PC-3 (cell line): ENCODE results near the gene INF2.

ENCODE experiments used
- EZH2 ChIP-seq: fragments of 300-600 bp; sonication (generic); IDR thresholded peaks from one replicate; pipeline ENCODE4 v1.6.1; 2017; ENCODE audit warnings: antibody characterized with exemption, mild to moderate bottlenecking, low read length; ENCODE audit not compliant: unreplicated experiment
- EZH2phosphoT487 ChIP-seq: fragments of 300-600 bp; sonication (generic); IDR thresholded peaks from 2 replicates; pipeline ENCODE4 v1.6.1; 2018; ENCODE audit warnings: mild to moderate bottlenecking, antibody characterized with exemption, low read length, borderline replicate concordance
- TF ChIP-seq, protein P1 (sequence below): fragments of 300-600 bp; sonication (generic); conservative IDR thresholded peaks from 2 replicates; pipeline ENCODE4 v1.5.1; 2017; ENCODE audit warnings: antibody characterized with exemption, low read depth, mild to moderate bottlenecking, low read length

GRCh38 chr14:104686624-104687517, 2.5 kb upstream of the INF2 start:
- TF ChIP-seq, protein P1, sequence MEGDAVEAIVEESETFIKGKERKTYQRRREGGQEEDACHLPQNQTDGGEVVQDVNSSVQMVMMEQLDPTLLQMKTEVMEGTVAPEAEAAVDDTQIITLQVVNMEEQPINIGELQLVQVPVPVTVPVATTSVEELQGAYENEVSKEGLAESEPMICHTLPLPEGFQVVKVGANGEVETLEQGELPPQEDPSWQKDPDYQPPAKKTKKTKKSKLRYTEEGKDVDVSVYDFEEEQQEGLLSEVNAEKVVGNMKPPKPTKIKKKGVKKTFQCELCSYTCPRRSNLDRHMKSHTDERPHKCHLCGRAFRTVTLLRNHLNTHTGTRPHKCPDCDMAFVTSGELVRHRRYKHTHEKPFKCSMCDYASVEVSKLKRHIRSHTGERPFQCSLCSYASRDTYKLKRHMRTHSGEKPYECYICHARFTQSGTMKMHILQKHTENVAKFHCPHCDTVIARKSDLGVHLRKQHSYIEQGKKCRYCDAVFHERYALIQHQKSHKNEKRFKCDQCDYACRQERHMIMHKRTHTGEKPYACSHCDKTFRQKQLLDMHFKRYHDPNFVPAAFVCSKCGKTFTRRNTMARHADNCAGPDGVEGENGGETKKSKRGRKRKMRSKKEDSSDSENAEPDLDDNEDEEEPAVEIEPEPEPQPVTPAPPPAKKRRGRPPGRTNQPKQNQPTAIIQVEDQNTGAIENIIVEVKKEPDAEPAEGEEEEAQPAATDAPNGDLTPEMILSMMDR, result peak; percentile 17; the same call in 1 of the 2 replicates
- no peak for TF ChIP-seq EZH2
- no peak for TF ChIP-seq EZH2phosphoT487
